Suprapubic skin (tissue), 4 donors: ENCODE results near the gene WDR27.

Experiments
- POLR2A ChIP-seq, 2 donors: fragments of 450-650 bp; IDR thresholded peaks; one replicate each; pipeline ENCODE4 v1.6.1; 2017; ENCODE audit warnings: antibody characterized with exemption in 2 of 2, mild to moderate bottlenecking in 2 of 2, moderate library complexity in 2 of 2
- POLR2AphosphoS5 ChIP-seq, 3 donors: sonication (generic); formaldehyde crosslinking; IDR thresholded peaks; one replicate each; pipeline ENCODE4 v1.6.1; 2017; ENCODE audit warnings: antibody characterized with exemption in 3 of 3
- TF ChIP-seq, protein P1 (sequence below), 2 donors: fragments of 200-600 bp in 1 of 2; fragments of 450-650 bp in 1 of 2; sonication (generic) in 1 of 2; IDR thresholded peaks; one replicate each; pipeline ENCODE4 v1.5.1; 2016 to 2019; ENCODE audit warnings: antibody characterized with exemption in 2 of 2, mild to moderate bottlenecking in 1 of 2, moderate library complexity in 1 of 2

DNA sequence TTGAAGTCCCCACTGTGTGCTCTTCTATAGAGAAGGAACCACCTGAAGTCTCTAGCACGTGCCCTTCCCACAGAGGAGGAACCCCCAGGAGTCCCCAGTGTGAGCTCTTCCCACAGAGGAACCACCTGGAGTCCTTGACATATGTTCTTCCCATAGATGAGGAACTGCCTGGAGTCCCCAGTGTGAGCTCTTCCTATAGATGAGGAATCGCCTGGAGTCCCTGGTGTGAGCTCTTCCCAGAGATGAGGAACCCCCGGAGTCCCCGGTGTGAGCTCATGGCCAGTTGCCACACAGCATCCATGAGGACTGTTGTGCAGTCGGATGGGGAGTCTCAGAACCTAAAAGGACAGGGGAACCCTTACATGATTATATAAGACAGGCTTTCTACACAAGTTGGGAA is 290.1 kb downstream of the WDR27 start:
- TF ChIP-seq POLR2AphosphoS5 (IDR thresholded peaks at IDR 0.05) (no peak), POLR2A (IDR thresholded peaks at IDR 0.05) (no peak)
- TF ChIP-seq, protein P1, sequence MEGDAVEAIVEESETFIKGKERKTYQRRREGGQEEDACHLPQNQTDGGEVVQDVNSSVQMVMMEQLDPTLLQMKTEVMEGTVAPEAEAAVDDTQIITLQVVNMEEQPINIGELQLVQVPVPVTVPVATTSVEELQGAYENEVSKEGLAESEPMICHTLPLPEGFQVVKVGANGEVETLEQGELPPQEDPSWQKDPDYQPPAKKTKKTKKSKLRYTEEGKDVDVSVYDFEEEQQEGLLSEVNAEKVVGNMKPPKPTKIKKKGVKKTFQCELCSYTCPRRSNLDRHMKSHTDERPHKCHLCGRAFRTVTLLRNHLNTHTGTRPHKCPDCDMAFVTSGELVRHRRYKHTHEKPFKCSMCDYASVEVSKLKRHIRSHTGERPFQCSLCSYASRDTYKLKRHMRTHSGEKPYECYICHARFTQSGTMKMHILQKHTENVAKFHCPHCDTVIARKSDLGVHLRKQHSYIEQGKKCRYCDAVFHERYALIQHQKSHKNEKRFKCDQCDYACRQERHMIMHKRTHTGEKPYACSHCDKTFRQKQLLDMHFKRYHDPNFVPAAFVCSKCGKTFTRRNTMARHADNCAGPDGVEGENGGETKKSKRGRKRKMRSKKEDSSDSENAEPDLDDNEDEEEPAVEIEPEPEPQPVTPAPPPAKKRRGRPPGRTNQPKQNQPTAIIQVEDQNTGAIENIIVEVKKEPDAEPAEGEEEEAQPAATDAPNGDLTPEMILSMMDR (IDR thresholded peaks at IDR 0.05): no peak
